Vagina (tissue), 2 donors: ENCODE results near the gene RBM26. TPM values are rescaled to one million over a fixed set of nuclear protein-coding genes. Genes with fewer than 3 reads are reported as not detected.

Source experiments
- DNase-seq, 2 donors: peaks; one replicate each; pipeline ENCODE4 v3.0.0-alpha.2; 2017; ENCODE audit errors: extremely low spot score in 2 of 2
- H3K27ac ChIP-seq: fragments of 200-600 bp; sonication (generic); one replicate; pipeline ENCODE4 v1.5.1; 2019
- H3K27me3 ChIP-seq: fragments of 200-600 bp; sonication (generic); one replicate; pipeline ENCODE4 v1.5.1; 2019
- H3K36me3 ChIP-seq, 2 donors: fragments of 200-600 bp; sonication (generic); one replicate each; pipeline ENCODE4 v1.5.1; 2017 to 2019
- H3K4me1 ChIP-seq: fragments of 200-600 bp; sonication (generic); one replicate; pipeline ENCODE4 v1.5.1; 2019
- H3K4me3 ChIP-seq, 2 donors: fragments of 200-600 bp; sonication (generic); 1 replicate in 1 of 2; 2 replicates in 1 of 2; pipeline ENCODE4 v1.5.1; 2016 to 2019
- H3K9me3 ChIP-seq: fragments of 200-600 bp; sonication (generic); one replicate; pipeline ENCODE4 v1.5.1; 2019
- POLR2A ChIP-seq, 2 donors: fragments of 450-650 bp; IDR thresholded peaks; one replicate each; pipeline ENCODE4 v1.6.1; 2017; ENCODE audit warnings: antibody characterized with exemption in 2 of 2, mild to moderate bottlenecking in 2 of 2, moderate library complexity in 2 of 2
- POLR2AphosphoS5 ChIP-seq, 2 donors: sonication (generic); formaldehyde crosslinking; IDR thresholded peaks; one replicate each; pipeline ENCODE4 v1.9.0; 2017; ENCODE audit warnings: antibody characterized with exemption in 2 of 2, mild to moderate bottlenecking in 2 of 2, low read depth in 1 of 2; ENCODE audit not compliant: insufficient read depth in 1 of 2
- intact Hi-C: fragments of 100-400 bp; cut with DNase I; formaldehyde crosslinking; loops from one replicate; pipeline ENCODE4 v1.15.1; 2023
- total RNA-seq: library from RNA; depleted of rRNA; stranded (reverse); fragments of >200 nt; gene quantifications from one replicate; pipeline ENCODE4 v1.2.3, GENCODE V29; 2016
- TF ChIP-seq, protein P1 (sequence below), 3 experiments: fragments of 450-650 bp in 2 of 3; fragments of 200-600 bp in 1 of 3; sonication (generic) in 1 of 3; IDR thresholded peaks; one replicate each; pipeline ENCODE4 v1.5.1; 2017 to 2019; ENCODE audit warnings: antibody characterized with exemption in 3 of 3, mild to moderate bottlenecking in 2 of 3, moderate library complexity in 2 of 3

Gene RBM26
- total RNA-seq, 1 donor from 2014 or later = 29.0 TPM

- Histone ChIP-seq H3K4me1 (no peaks in the 10 kb centered on the region), H3K9me3 (no peaks in the 10 kb centered on the region), H3K36me3 (no peaks in the 10 kb centered on the region), H3K27ac (no peak overlapping the region), H3K27me3 (no peaks in the 10 kb centered on the region), H3K4me3 (no peak overlapping the region)
- DNase-seq = no peak
- TF ChIP-seq, protein P1, sequence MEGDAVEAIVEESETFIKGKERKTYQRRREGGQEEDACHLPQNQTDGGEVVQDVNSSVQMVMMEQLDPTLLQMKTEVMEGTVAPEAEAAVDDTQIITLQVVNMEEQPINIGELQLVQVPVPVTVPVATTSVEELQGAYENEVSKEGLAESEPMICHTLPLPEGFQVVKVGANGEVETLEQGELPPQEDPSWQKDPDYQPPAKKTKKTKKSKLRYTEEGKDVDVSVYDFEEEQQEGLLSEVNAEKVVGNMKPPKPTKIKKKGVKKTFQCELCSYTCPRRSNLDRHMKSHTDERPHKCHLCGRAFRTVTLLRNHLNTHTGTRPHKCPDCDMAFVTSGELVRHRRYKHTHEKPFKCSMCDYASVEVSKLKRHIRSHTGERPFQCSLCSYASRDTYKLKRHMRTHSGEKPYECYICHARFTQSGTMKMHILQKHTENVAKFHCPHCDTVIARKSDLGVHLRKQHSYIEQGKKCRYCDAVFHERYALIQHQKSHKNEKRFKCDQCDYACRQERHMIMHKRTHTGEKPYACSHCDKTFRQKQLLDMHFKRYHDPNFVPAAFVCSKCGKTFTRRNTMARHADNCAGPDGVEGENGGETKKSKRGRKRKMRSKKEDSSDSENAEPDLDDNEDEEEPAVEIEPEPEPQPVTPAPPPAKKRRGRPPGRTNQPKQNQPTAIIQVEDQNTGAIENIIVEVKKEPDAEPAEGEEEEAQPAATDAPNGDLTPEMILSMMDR (IDR thresholded peaks at IDR 0.05) = no peak
- TF ChIP-seq POLR2A (IDR thresholded peaks at IDR 0.05) (no peak), POLR2AphosphoS5 (IDR thresholded peaks at IDR 0.05; ENCODE audit: insufficient read depth in 1 of 2, low read depth in 1 of 2) (no peak)
- intact Hi-C loops = no loop called here
Measured at GRCh38 chr13:79442706-79443105, 36.7 kb upstream of the RBM26 start.

DNA sequence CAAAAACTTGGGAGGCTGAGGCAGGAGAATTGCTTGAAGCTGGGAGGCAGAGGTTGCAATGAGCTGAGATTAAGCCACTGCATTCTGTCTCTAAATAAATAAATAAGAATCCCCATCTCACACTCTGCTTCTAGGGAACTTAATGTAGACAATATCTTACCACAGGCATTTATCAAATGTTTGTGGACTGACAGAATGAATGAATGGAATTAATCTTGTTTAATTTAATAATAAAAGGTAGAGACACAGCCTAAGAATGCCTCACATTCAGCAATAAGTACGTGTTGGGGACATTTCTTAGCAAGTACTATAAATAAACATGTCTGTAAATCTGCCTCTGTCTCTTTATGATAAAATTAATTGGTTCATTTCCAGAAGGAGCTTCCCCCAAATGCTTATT, 36.2 kb upstream of the RBM26 start:
- Histone ChIP-seq H3K27ac (no peak overlapping the region), H3K4me1 (no peaks in the 10 kb centered on the region), H3K4me3 (no peak overlapping the region), H3K27me3 (no peaks in the 10 kb centered on the region), H3K36me3 (no peaks in the 10 kb centered on the region), H3K9me3 (no peaks in the 10 kb centered on the region)
- DNase-seq = no peak
- intact Hi-C loops = no loop called here
- no peak for TF ChIP-seq POLR2A (IDR thresholded peaks at IDR 0.05)
- TF ChIP-seq, protein P1 (IDR thresholded peaks at IDR 0.05) = no peak

DNA sequence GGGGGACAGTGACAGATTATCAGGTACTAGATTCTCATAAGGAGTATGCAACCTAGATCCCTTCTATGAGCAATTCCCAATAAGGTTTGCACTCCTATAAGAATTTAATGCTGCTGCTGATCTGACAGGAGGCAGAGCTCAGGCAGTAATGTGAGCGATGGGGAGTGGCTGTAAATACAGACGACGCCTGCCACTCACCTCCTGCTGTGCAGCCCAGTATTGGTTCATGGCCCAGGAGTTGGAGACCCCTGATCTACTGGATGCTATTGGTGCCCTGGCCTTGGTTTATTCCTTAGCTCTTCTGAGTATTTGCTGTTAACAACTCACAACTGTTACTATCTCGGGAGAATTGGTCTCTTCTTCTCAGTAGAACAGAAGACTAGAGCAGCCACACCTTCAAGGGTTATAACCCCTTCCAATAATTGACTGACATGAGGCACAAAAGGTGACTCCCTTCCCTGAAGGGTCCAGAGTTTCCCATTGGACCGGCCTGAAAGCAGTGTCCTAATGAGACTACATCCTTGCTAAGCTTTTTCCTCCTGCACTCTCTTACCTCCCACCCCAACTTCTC, 35.0 kb upstream of the RBM26 start:
- H3K9me3 ChIP-seq = no peaks in the 10 kb centered on the region
- H3K27ac ChIP-seq = no peak overlapping the region
- no peaks in the 10 kb centered on the region for H3K36me3 ChIP-seq
- no peaks in the 10 kb centered on the region for H3K27me3 ChIP-seq
- intact Hi-C loops = no loop called here
- no peak for DNase-seq
- TF ChIP-seq, protein P1 (IDR thresholded peaks at IDR 0.05) = no peak
- TF ChIP-seq POLR2AphosphoS5 (IDR thresholded peaks at IDR 0.05; ENCODE audit: insufficient read depth in 1 of 2, low read depth in 1 of 2) = no peak
- no peak for TF ChIP-seq POLR2A (IDR thresholded peaks at IDR 0.05)
- no peaks in the 10 kb centered on the region for H3K4me1 ChIP-seq
- H3K4me3 ChIP-seq = no peak overlapping the region

DNA sequence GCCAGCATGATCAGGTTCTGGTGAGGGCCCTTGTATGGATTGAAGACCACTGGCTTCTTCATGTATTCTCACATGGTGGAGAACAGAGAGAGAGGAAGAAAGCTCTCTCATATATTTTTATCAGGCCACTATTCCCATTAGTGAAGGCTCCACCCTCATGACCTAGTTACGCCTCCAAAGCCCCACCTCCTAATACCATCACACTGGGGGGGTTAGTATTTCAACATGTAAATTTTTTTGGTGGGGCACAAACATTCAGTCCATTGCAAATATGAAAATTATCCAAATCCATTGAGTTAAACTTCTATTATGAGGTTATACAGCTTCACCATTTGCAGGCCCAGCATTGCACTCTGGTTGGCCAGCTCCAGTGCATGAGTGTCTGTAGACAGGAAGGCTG, 33.2 kb upstream of the RBM26 start:
- DNase-seq = no peak
- Histone ChIP-seq H3K4me1 (no peaks in the 10 kb centered on the region), H3K9me3 (no peaks in the 10 kb centered on the region), H3K27me3 (no peaks in the 10 kb centered on the region), H3K4me3 (no peak overlapping the region), H3K36me3 (no peaks in the 10 kb centered on the region), H3K27ac (no peak overlapping the region)
- TF ChIP-seq, protein P1 (IDR thresholded peaks at IDR 0.05) = no peak
- TF ChIP-seq POLR2A (IDR thresholded peaks at IDR 0.05) (no peak), POLR2AphosphoS5 (IDR thresholded peaks at IDR 0.05; ENCODE audit: insufficient read depth in 1 of 2, low read depth in 1 of 2) (no peak)
- intact Hi-C loops = loop anchor here (10.0 kb wide), 1 partner anchor 96 kb away; no protein-coding TSS in a partner anchor

GRCh38 chr13:79435561-79435990, 29.5 kb upstream of the RBM26 start:
- Histone ChIP-seq H3K4me1 (no peaks in the 10 kb centered on the region), H3K9me3 (no peaks in the 10 kb centered on the region), H3K36me3 (no peaks in the 10 kb centered on the region), H3K4me3 (no peak overlapping the region), H3K27ac (no peak overlapping the region), H3K27me3 (no peaks in the 10 kb centered on the region)
- no peak for DNase-seq
- no peak for TF ChIP-seq POLR2A (IDR thresholded peaks at IDR 0.05)
- intact Hi-C loops = loop anchor here (10.0 kb wide), 1 partner anchor 99 kb away; no protein-coding TSS in a partner anchor
